Measurements from ENCODE around the gene DNAJC16.

The DNAJC16 gene

GRCh38 chr1:15617173-15618076 lies 90.8 kb downstream of the DNAJC16 start, which contains the start of gene DDI2:
Gene DDI2 (plus strand): TSS chr1:15617458. CDS start chr1:15617671, 213 bp downstream.
- no peaks in the 10 kb centered on the region for H3K27me3 ChIP-seq (ENCODE audit: insufficient read depth, low read length)
- under 1% methylated on average over 85 of the region's 86 CpGs for whole genome bisulfite sequencing
- peak within 1 kb of the TSS; percentile 84 for H3K27ac ChIP-seq (ENCODE audit: low read depth, low read length)
- H3K4me3 ChIP-seq (ENCODE audit: low read length), result peak within 1 kb of the TSS; percentile 92
- no peaks in the 10 kb centered on the region for H3K9me3 ChIP-seq (ENCODE audit: insufficient read depth, low read depth, low read length)
- H3K4me1 ChIP-seq (ENCODE audit: insufficient read depth, low read length), result peaks cover 14% of the 10 kb centered on the region; the same call in 1 of the 2 replicates
- H3K9ac ChIP-seq (ENCODE audit: low read depth, low read length), result peak within 1 kb of the TSS; percentile 94
- peaks cover 9% of the 10 kb centered on the region for H3K36me3 ChIP-seq (ENCODE audit: insufficient read depth, low read length)

- Histone ChIP-seq H3K27me3 (ENCODE audit: insufficient read depth, low read length) (no peaks in the 10 kb centered on the region), H3K27ac (ENCODE audit: low read depth, low read length) (peak overlapping the region; percentile 84), H3K36me3 (ENCODE audit: insufficient read depth, low read length) (peaks cover 9% of the 10 kb centered on the region), H3K9me3 (ENCODE audit: insufficient read depth, low read depth, low read length) (no peaks in the 10 kb centered on the region), H3K9ac (ENCODE audit: low read depth, low read length) (peak overlapping the region; percentile 94), H3K4me1 (ENCODE audit: insufficient read depth, low read length) (peaks cover 14% of the 10 kb centered on the region; the same call in 1 of the 2 replicates), H3K4me3 (ENCODE audit: low read length) (peak overlapping the region; percentile 92)
- 6% methylated on average over 8 of the region's 8 CpGs for WGBS
Measured at GRCh38 chr1:15618077-15618654, 91.5 kb downstream of the DNAJC16 start.

GRCh38 chr1:15618655-15619525 lies 92.2 kb downstream of the DNAJC16 start:
- 94% methylated on average over 26 of the region's 26 CpGs for WGBS
- H3K4me3 ChIP-seq (ENCODE audit: low read length), result peak overlapping the region; percentile 92

GRCh38 chr1:15620155-15620545 lies 93.5 kb downstream of the DNAJC16 start:
- Histone ChIP-seq H3K9ac (ENCODE audit: low read depth, low read length) (no peak overlapping the region), H3K4me3 (ENCODE audit: low read length) (no peak overlapping the region), H3K27me3 (ENCODE audit: insufficient read depth, low read length) (no peaks in the 10 kb centered on the region), H3K4me1 (ENCODE audit: insufficient read depth, low read length) (peaks cover 14% of the 10 kb centered on the region; the same call in 1 of the 2 replicates), H3K9me3 (ENCODE audit: insufficient read depth, low read depth, low read length) (no peaks in the 10 kb centered on the region), H3K36me3 (ENCODE audit: insufficient read depth, low read length) (peaks cover 9% of the 10 kb centered on the region), H3K27ac (ENCODE audit: low read depth, low read length) (no peak overlapping the region)
- WGBS, result 90% methylated on average over 1 of the region's 1 CpG

More at GRCh38 chr1:15618655-15619525, 92.2 kb downstream of the DNAJC16 start:
- Histone ChIP-seq H3K36me3 (ENCODE audit: insufficient read depth, low read length) (peaks cover 9% of the 10 kb centered on the region), H3K27me3 (ENCODE audit: insufficient read depth, low read length) (no peaks in the 10 kb centered on the region), H3K4me1 (ENCODE audit: insufficient read depth, low read length) (peaks cover 14% of the 10 kb centered on the region; the same call in 1 of the 2 replicates), H3K9ac (ENCODE audit: low read depth, low read length) (peak overlapping the region; percentile 94; the same call in 1 of the 2 replicates), H3K9me3 (ENCODE audit: insufficient read depth, low read depth, low read length) (no peaks in the 10 kb centered on the region), H3K27ac (ENCODE audit: low read depth, low read length) (peak overlapping the region; percentile 84; the same call in 1 of the 2 replicates)

GRCh38 chr1:15620902-15621682 lies 94.4 kb downstream of the DNAJC16 start:
- H3K36me3 ChIP-seq (ENCODE audit: insufficient read depth, low read length), result peaks cover 10% of the 10 kb centered on the region
- no peaks in the 10 kb centered on the region for H3K9me3 ChIP-seq (ENCODE audit: insufficient read depth, low read depth, low read length)
- H3K4me3 ChIP-seq (ENCODE audit: low read length), result no peak overlapping the region
- no peaks in the 10 kb centered on the region for H3K27me3 ChIP-seq (ENCODE audit: insufficient read depth, low read length)
- no peak overlapping the region for H3K27ac ChIP-seq (ENCODE audit: low read depth, low read length)
- H3K4me1 ChIP-seq (ENCODE audit: insufficient read depth, low read length), result peaks cover 14% of the 10 kb centered on the region; the same call in 1 of the 2 replicates
- H3K9ac ChIP-seq (ENCODE audit: low read depth, low read length), result no peak overlapping the region
- WGBS, result 92% methylated on average over 5 of the region's 7 CpGs

GRCh38 chr1:15621975-15622374 lies 95.3 kb downstream of the DNAJC16 start:
- Histone ChIP-seq H3K36me3 (ENCODE audit: insufficient read depth, low read length) (peaks cover 19% of the 10 kb centered on the region), H3K9me3 (ENCODE audit: insufficient read depth, low read depth, low read length) (no peaks in the 10 kb centered on the region), H3K4me1 (ENCODE audit: insufficient read depth, low read length) (peaks cover 11% of the 10 kb centered on the region; the same call in 1 of the 2 replicates), H3K9ac (ENCODE audit: low read depth, low read length) (no peak overlapping the region), H3K27me3 (ENCODE audit: insufficient read depth, low read length) (no peaks in the 10 kb centered on the region), H3K4me3 (ENCODE audit: low read length) (no peak overlapping the region), H3K27ac (ENCODE audit: low read depth, low read length) (no peak overlapping the region)
- WGBS, result 81% methylated on average over 4 of the region's 5 CpGs

GRCh38 chr1:15622712-15623373 lies 96.2 kb downstream of the DNAJC16 start:
- Histone ChIP-seq H3K9ac (ENCODE audit: low read depth, low read length) (no peak overlapping the region), H3K4me1 (ENCODE audit: insufficient read depth, low read length) (peaks cover 11% of the 10 kb centered on the region; the same call in 1 of the 2 replicates)
- 96% methylated on average over 6 of the region's 7 CpGs for WGBS

GRCh38 chr1:15623435-15623834 lies 96.8 kb downstream of the DNAJC16 start:
- Histone ChIP-seq H3K9me3 (ENCODE audit: insufficient read depth, low read depth, low read length) (no peaks in the 10 kb centered on the region), H3K4me1 (ENCODE audit: insufficient read depth, low read length) (peaks cover 11% of the 10 kb centered on the region; the same call in 1 of the 2 replicates)

More at GRCh38 chr1:15622712-15623373, 96.2 kb downstream of the DNAJC16 start:
- Histone ChIP-seq H3K27me3 (ENCODE audit: insufficient read depth, low read length) (no peaks in the 10 kb centered on the region), H3K36me3 (ENCODE audit: insufficient read depth, low read length) (peaks cover 27% of the 10 kb centered on the region), H3K27ac (ENCODE audit: low read depth, low read length) (no peak overlapping the region), H3K4me3 (ENCODE audit: low read length) (no peak overlapping the region), H3K9me3 (ENCODE audit: insufficient read depth, low read depth, low read length) (no peaks in the 10 kb centered on the region)

GRCh38 chr1:15624133-15624714 lies 97.6 kb downstream of the DNAJC16 start:
- Histone ChIP-seq H3K36me3 (ENCODE audit: insufficient read depth, low read length) (peaks cover 40% of the 10 kb centered on the region), H3K9me3 (ENCODE audit: insufficient read depth, low read depth, low read length) (no peaks in the 10 kb centered on the region), H3K27me3 (ENCODE audit: insufficient read depth, low read length) (no peaks in the 10 kb centered on the region), H3K9ac (ENCODE audit: low read depth, low read length) (no peak overlapping the region), H3K27ac (ENCODE audit: low read depth, low read length) (no peak overlapping the region), H3K4me3 (ENCODE audit: low read length) (no peak overlapping the region), H3K4me1 (ENCODE audit: insufficient read depth, low read length) (peaks cover 9% of the 10 kb centered on the region; the same call in 1 of the 2 replicates)
- WGBS, result 89% methylated on average over 3 of the region's 3 CpGs

More at GRCh38 chr1:15623435-15623834, 96.8 kb downstream of the DNAJC16 start:
- peaks cover 33% of the 10 kb centered on the region for H3K36me3 ChIP-seq (ENCODE audit: insufficient read depth, low read length)
- H3K27ac ChIP-seq (ENCODE audit: low read depth, low read length), result no peak overlapping the region
- WGBS, result 87% methylated on average over 6 of the region's 6 CpGs
- H3K27me3 ChIP-seq (ENCODE audit: insufficient read depth, low read length), result no peaks in the 10 kb centered on the region
- no peak overlapping the region for H3K4me3 ChIP-seq (ENCODE audit: low read length)
- no peak overlapping the region for H3K9ac ChIP-seq (ENCODE audit: low read depth, low read length)

All from HUES64 (cell line).